Umbilical cord (tissue), 2 donors: Measurements from ENCODE around the gene CYBA. TPM values are rescaled to one million over a fixed set of nuclear protein-coding genes. Genes with fewer than 3 reads are reported as not detected.

Source experiments
- DNase-seq: peaks from one replicate; pipeline ENCODE4 v3.0.0-alpha.2; 2015; ENCODE audit warnings: low spot score
- total RNA-seq: library from RNA; depleted of rRNA; stranded (reverse); fragments of >200 nt; gene quantifications from one replicate; pipeline ENCODE4 v1.2.3, GENCODE V29; 2014; ENCODE audit warnings: low replicate concordance; ENCODE audit not compliant: insufficient read depth

Gene CYBA
- total RNA-seq, 1 donor from 2014 or later, result 70.3 TPM

- DNase-seq, result no peak
Measured at GRCh38 chr16:88631920-88632586, 18.8 kb downstream of the CYBA start.

GRCh38 chr16:88631384-88631783 lies 19.5 kb downstream of the CYBA start:
- no peak for DNase-seq

- DNase-seq, result no peak
Measured at GRCh38 chr16:88630941-88631340, 19.9 kb downstream of the CYBA start.

- no peak for DNase-seq
Measured at GRCh38 chr16:88630433-88630832, 20.4 kb downstream of the CYBA start.

GRCh38 chr16:88629835-88630234 lies 21.0 kb downstream of the CYBA start:
- DNase-seq, result no peak

- DNase-seq, result no peak
Measured at GRCh38 chr16:88628512-88628974, 22.3 kb downstream of the CYBA start.

- DNase-seq, result no peak
Measured at GRCh38 chr16:88627531-88628411, 23.1 kb downstream of the CYBA start.

GRCh38 chr16:88626646-88627045 lies 24.2 kb downstream of the CYBA start:
- no peak for DNase-seq

GRCh38 chr16:88624977-88625576 lies 25.8 kb downstream of the CYBA start:
- no peak for DNase-seq

GRCh38 chr16:88624481-88624880 lies 26.4 kb downstream of the CYBA start:
- DNase-seq, result no peak

GRCh38 chr16:88623858-88624257 lies 27.0 kb downstream of the CYBA start:
- no peak for DNase-seq

- no peak for DNase-seq
Measured at GRCh38 chr16:88622866-88623265, 28.0 kb downstream of the CYBA start.

- DNase-seq, result no peak
Measured at GRCh38 chr16:88622125-88622524, 28.7 kb downstream of the CYBA start.

GRCh38 chr16:88619859-88620815 lies 30.7 kb downstream of the CYBA start:
- DNase-seq, result no peak

- DNase-seq, result no peak
Measured at GRCh38 chr16:88618956-88619667, 31.7 kb downstream of the CYBA start.

GRCh38 chr16:88618182-88618955 lies 32.5 kb downstream of the CYBA start:
- no peak for DNase-seq

GRCh38 chr16:88617268-88618031 lies 33.4 kb downstream of the CYBA start:
- DNase-seq, result no peak

GRCh38 chr16:88616736-88617135 lies 34.1 kb downstream of the CYBA start:
- DNase-seq, result no peak

- DNase-seq, result no peak
Measured at GRCh38 chr16:88616320-88616719, 34.5 kb downstream of the CYBA start.
